ENCODE data around the gene NPM3.

DNA sequence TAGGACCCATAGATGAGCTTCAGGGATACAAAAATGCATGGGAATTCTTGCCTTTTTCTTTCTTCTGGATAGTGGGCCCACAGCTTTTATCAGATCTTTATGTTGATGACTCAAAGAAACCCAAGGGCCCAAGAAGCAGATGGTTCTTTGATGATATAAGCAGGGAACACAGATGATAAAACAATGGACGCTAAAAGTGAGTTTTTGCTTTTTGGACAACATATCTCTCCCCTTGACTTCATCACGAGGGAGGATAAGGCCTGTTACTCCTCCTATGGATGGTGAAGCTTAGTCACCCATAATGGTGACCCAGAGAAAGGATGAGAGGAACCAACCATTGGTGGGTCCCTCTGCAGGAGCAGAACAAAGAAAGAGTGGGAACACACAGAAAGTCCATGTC, 41.5 kb upstream of the NPM3 start:
- TF ChIP-seq, protein P1, sequence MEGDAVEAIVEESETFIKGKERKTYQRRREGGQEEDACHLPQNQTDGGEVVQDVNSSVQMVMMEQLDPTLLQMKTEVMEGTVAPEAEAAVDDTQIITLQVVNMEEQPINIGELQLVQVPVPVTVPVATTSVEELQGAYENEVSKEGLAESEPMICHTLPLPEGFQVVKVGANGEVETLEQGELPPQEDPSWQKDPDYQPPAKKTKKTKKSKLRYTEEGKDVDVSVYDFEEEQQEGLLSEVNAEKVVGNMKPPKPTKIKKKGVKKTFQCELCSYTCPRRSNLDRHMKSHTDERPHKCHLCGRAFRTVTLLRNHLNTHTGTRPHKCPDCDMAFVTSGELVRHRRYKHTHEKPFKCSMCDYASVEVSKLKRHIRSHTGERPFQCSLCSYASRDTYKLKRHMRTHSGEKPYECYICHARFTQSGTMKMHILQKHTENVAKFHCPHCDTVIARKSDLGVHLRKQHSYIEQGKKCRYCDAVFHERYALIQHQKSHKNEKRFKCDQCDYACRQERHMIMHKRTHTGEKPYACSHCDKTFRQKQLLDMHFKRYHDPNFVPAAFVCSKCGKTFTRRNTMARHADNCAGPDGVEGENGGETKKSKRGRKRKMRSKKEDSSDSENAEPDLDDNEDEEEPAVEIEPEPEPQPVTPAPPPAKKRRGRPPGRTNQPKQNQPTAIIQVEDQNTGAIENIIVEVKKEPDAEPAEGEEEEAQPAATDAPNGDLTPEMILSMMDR (IDR thresholded peaks at IDR 0.05), result no peak
- TF ChIP-seq POLR2A (IDR thresholded peaks at IDR 0.05), result no peak
